Testis (tissue), 3 donors: ENCODE measurements around the gene GSAP. TPM values are rescaled to one million over a fixed set of nuclear protein-coding genes. Genes with fewer than 3 reads are reported as not detected.

ENCODE experiments used
- DNase-seq: peaks from one replicate; pipeline ENCODE4 v3.0.0-alpha.2; 2019
- H3K27ac ChIP-seq, 2 donors: fragments of 200-600 bp; sonication (generic); one replicate each; pipeline ENCODE4 v1.5.1; 2019
- H3K27me3 ChIP-seq: fragments of 200-600 bp; sonication (generic); one replicate; pipeline ENCODE4 v1.5.1; 2019
- H3K36me3 ChIP-seq: fragments of 200-600 bp; sonication (generic); one replicate; pipeline ENCODE4 v1.5.1; 2017; ENCODE audit warnings: low read depth; ENCODE audit errors: missing control alignments
- H3K4me1 ChIP-seq: fragments of 200-600 bp; sonication (generic); one replicate; pipeline ENCODE4 v1.5.1; 2019
- H3K4me3 ChIP-seq, 2 donors: fragments of 200-600 bp; sonication (generic); one replicate each; pipeline ENCODE4 v1.5.1; 2017 to 2019
- H3K9me3 ChIP-seq: fragments of 200-600 bp; sonication (generic); one replicate; pipeline ENCODE4 v1.5.1; 2017
- CTCF ChIP-seq, 3 experiments: fragments of 450-650 bp in 2 of 3; fragments of 200-600 bp in 1 of 3; sonication (generic) in 1 of 3; IDR thresholded peaks; one replicate each; pipeline ENCODE4 v1.5.1; 2016 to 2019; ENCODE audit warnings: antibody characterized with exemption in 3 of 3, mild to moderate bottlenecking in 2 of 3, moderate library complexity in 1 of 3
- POLR2A ChIP-seq: fragments of 450-650 bp; IDR thresholded peaks from one replicate; pipeline ENCODE4 v1.6.1; 2017; ENCODE audit warnings: antibody characterized with exemption, mild to moderate bottlenecking, moderate library complexity
- WGBS, 2 donors: methylation state at CpG; one replicate each; pipeline ENCODE4 v1.1.5; 2018; 5-methylcytosine and 5-hydroxymethylcytosine counted together
- intact Hi-C: fragments of 100-400 bp; cut with DNase I; formaldehyde crosslinking; loops from one replicate; pipeline ENCODE4 v1.15.1; 2023; ENCODE audit warnings: low total_unique reads
- polyA plus RNA-seq: library from polyadenylated mRNA; stranded (reverse); fragments of 350-450 nt; fragmentation: Illumina TruSeq; extraction: RNeasy Lipid Tissue Mini Kit (QIAGEN cat#74804); gene quantifications from one replicate; pipeline ENCODE4 v1.2.3, GENCODE V29; 2014; ENCODE audit warnings: low read depth, low replicate concordance; ENCODE audit not compliant: insufficient read depth
- total RNA-seq, 2 donors: library from RNA; depleted of rRNA; stranded (reverse); fragments of >200 nt; gene quantifications; one replicate each; pipeline ENCODE4 v1.2.3, GENCODE V29; 2016

GSAP gene
- total and polyA plus RNA-seq, 3 donors from 2014 or later: 6.0 to 16.2 (median 14.6) TPM

GRCh38 chr7:77433901-77434300, 17.8 kb upstream of the GSAP start:
- TF ChIP-seq POLR2A (no peak), CTCF (IDR thresholded peaks at IDR 0.05) (no peak)
- no peaks in the 10 kb centered on the region for H3K4me1 ChIP-seq
- no peak overlapping the region for H3K4me3 ChIP-seq
- H3K9me3 ChIP-seq: no peaks in the 10 kb centered on the region
- H3K27me3 ChIP-seq: no peaks in the 10 kb centered on the region
- DNase-seq: no peak
- 87 to 90% methylated on average over 5 of the region's 5 CpGs for WGBS, 2 donors
- no peak overlapping the region for H3K27ac ChIP-seq
- no peaks in the 10 kb centered on the region for H3K36me3 ChIP-seq
- intact Hi-C loops: no loop called here

- H3K4me1 ChIP-seq: no peaks in the 10 kb centered on the region
- WGBS, 2 donors: 80 to 84% methylated on average over 7 of the region's 7 CpGs
- no peaks in the 10 kb centered on the region for H3K9me3 ChIP-seq
- H3K27ac ChIP-seq: no peak overlapping the region
- no peak overlapping the region for H3K4me3 ChIP-seq
- no peak for TF ChIP-seq CTCF (IDR thresholded peaks at IDR 0.05)
- no peak for TF ChIP-seq POLR2A
- intact Hi-C loops: no loop called here
- no peak for DNase-seq
- H3K36me3 ChIP-seq: no peaks in the 10 kb centered on the region
- H3K27me3 ChIP-seq: no peaks in the 10 kb centered on the region
These were observed 14.8 kb upstream of the GSAP start for GRCh38 chr7:77430927-77431326.

GRCh38 chr7:77428777-77429231, 12.7 kb upstream of the GSAP start:
- no peaks in the 10 kb centered on the region for H3K9me3 ChIP-seq
- no peaks in the 10 kb centered on the region for H3K27me3 ChIP-seq
- no peak overlapping the region for H3K4me3 ChIP-seq
- intact Hi-C loops: no loop called here
- no peaks in the 10 kb centered on the region for H3K36me3 ChIP-seq
- H3K27ac ChIP-seq: no peak overlapping the region
- H3K4me1 ChIP-seq: no peaks in the 10 kb centered on the region
- no peak for DNase-seq
- WGBS, 2 donors: 88 to 92% methylated on average over 8 to 10 of the region's 10 CpGs
- no peak for TF ChIP-seq CTCF (IDR thresholded peaks at IDR 0.05)
- TF ChIP-seq POLR2A: no peak

- Histone ChIP-seq H3K4me1 (no peaks in the 10 kb centered on the region), H3K27ac (no peak overlapping the region)
- DNase-seq: no peak
These were observed 12.0 kb upstream of the GSAP start for GRCh38 chr7:77427996-77428603.

More at GRCh38 chr7:77427996-77428603, 12.0 kb upstream of the GSAP start:
- Histone ChIP-seq H3K27me3 (no peaks in the 10 kb centered on the region), H3K36me3 (no peaks in the 10 kb centered on the region), H3K9me3 (no peaks in the 10 kb centered on the region), H3K4me3 (no peak overlapping the region)
- intact Hi-C loops: no loop called here
- TF ChIP-seq POLR2A (no peak), CTCF (IDR thresholded peaks at IDR 0.05) (no peak)
- 83 to 84% methylated on average over 5 of the region's 5 CpGs for WGBS, 2 donors
